ENCODE results near the gene YJEFN3.

Gene YJEFN3

GRCh38 chr19:19523177-19523576, 5.5 kb upstream of the YJEFN3 start:
- no peak for DNase-seq (ENCODE audit: low read depth)

DNA sequence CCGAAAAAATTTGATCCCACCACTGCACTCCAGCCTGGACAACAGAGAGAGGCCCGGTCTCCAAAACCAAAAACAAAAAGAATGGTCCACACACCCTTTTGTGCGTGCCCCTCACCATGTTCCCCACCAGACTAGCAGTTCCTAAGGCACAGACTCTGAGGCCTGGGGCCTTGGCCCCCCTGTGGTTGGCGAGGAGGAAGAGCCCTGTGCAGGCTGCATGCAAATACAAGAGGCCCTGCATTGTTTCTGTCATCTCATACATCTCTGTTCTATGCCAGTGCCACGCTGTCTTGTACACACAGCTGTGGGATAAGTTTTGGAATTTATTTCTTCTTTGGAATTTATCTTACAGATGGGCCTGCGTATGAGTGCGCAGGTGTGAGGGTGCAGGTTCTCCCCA, 4.7 kb upstream of the YJEFN3 start:
- no peak for DNase-seq (ENCODE audit: low read depth)

- no peak for DNase-seq (ENCODE audit: low read depth)
Observed at GRCh38 chr19:19525611-19526380, 2.9 kb upstream of the YJEFN3 start.

DNA sequence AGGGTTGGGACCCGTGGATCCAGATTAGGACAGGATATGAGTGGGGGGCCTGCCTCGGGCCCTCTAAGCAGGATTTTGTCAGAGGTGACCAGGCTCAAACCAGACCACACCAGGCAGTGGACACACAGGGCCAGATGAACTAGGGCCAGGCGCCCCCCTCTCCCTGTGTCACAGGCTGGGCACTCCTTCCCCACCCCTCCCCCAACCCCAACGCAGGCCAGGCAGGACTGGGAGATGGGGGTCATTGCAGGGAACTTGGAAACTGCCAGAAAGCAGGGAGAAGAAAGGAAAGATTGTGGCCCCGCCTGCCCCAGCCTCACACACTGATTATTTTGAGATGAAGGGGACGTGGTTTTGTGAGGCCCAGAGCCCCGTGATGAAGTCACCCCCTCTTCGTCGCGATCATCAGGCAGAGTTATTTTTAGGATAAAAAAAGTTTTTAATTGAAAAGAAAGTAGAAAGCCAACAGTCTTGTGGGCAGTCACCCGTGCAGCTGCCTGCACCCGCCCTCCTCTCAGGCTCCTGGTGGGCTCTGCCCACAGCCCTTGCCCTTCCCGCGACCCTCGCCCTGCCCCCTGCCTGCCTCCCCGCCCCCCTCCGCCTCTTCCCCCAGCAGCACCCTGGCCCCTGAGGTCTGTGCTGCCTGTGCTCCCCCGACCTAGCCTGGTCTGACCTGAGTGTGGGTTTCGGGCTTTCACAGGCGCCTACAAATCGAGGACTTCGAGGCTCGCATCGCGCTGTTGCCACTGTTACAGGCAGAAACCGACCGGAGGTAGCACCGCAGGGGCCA, 1.9 kb upstream of the YJEFN3 start:
- no peak for DNase-seq (ENCODE audit: low read depth)

DNA sequence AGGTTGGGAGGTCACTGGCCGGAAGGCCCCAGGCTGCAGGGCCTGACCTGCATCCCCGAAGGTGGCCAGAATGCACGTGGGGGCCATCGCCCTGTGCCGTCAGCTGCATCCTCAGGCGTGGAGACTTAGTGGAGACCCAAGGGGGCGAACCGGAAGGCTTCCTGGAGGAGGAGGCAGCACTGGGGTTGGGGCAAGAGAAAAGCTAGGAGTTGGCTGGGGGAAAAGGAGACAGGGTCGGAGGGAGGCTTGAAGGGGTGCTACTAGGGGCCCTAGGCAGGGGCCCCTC, 1.4 kb upstream of the YJEFN3 start:
- DNase-seq (ENCODE audit: low read depth) = no peak

DNA sequence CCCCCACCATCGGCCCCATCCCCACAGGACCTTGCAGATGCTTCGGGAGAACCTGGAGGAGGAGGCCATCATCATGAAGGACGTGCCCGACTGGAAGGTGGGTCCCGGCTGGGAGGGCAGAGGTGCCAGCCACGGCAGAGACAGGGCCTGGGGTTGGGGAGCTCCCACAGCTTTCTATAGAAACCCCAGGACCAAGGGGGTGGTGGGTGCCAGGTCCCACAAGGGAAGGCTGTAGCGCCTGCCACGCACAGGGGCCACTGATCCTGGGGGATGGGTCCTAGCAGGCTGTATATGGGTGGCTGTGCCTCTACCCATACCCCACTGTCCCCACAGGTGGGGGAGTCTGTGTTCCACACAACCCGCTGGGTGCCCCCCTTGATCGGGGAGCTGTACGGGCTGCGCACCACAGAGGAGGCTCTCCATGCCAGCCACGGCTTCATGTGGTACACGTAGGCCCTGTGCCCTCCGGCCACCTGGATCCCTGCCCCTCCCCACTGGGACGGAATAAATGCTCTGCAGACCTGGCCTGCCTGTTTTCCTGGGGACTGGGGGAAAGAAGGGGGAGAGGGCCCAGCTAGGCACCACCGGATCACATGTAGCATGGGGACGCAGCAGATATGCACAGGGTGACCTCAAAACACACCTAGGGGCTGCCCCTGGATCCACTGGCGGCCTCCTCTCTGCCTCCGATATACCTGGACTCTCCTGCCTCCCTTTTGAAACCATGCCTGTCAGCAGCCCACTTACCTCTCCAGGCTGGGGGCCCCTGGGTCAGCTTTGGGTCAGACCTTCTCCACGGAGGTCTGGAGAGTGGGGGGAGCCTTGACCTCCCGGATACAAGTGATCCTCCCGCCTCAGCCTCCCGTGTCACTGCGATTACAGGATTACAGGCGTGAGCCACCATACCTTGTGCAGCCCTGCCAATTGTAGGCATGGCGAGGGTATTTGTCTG, 761 bp upstream of the YJEFN3 start:
- DNase-seq (ENCODE audit: low read depth) = no peak

DNA sequence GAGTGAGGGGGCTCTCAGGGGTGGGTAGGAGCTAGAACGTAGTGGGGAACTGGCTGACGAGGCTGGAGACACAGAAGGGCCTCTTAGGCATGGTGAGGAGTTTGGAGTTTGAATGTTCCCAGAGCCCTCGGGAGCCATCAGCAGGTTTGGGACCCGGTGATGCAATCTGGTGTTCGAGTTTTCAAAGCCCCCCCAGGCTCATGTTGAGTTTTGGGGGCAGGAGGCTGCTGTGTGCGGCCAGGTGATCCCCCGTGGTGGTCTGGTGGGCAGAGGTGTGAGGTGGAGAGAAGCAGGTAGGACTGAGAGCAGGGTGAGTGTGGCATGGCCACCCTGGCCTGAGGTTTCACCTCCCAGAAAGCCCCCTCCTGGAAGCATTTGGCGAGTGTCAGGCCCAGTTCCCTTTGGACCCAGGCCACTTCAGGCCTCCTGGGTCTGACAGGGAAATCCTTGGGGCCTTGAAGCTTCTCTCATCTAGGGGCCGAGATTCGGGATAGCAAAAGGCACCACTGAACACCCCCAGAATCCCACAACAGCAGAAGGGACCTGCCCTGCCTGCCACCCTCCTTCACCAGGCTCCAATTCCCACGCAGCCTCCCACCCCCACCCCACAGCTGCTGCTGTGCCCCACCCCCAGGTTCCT, 1.2 kb downstream of the YJEFN3 start:
- no peak for DNase-seq (ENCODE audit: low read depth)

GRCh38 chr19:19530423-19530804, 1.7 kb downstream of the YJEFN3 start:
- DNase-seq (ENCODE audit: low read depth) = no peak

DNA sequence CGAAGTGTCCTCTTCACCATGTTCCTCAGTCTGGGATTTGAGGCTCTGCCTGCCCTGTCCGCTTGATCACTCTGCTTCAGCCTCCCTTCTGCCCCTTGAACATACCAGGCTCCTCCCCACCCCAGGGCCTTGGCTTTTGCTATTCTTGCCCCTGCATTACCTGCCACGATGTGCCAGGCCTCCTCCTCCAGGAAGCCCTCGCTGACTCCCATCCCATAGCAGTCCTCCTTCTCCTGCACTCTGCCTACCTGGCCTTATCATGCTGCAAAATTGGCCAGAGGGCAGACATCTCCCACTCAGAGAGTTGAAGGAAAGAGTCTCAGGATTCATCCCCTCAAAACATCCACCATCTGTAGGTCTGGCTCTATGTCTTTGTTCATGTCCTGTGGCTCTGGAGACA, 2.2 kb downstream of the YJEFN3 start:
- DNase-seq (ENCODE audit: low read depth) = no peak

DNA sequence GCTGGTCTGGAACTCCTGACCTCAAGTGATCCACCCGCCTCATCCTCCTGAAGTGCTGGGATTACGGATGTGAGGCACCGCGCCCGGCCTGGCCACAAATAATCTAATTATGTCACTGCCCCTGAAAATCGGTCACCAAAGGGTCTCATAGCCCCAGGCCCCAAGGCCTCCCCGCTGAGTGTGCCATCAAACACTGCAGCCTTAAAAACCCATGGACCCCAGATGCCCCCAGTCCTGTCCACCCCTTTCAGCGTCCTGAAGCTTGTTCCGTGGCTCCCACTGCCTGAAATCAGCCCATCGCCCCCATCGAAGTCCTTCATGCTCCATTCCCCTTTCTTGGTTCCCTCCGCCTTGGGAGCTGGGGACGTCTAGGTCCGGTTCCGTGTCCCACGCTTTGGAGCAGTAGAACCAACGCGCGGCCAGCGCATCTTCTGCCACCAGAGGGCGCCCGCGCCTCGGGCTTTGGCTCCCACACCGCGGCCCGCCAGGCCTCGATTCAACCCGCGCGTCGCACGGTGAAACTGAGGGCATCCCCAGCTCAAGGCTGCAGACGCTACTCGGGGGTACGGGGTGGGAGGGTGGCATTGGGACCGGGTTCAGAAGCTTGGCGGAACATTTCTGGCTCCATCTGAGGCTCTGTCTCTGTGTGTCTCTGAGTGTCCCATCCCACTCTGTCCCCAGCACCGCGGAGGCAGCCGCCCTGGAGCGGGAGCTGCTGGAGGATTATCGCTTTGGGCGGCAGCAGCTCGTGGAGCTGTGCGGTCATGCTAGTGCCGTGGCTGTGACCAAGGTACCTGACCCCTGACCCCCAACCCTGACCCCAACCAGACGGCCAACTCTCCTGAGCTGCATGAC, 3.5 kb downstream of the YJEFN3 start:
- DNase-seq (ENCODE audit: low read depth) = no peak

DNA sequence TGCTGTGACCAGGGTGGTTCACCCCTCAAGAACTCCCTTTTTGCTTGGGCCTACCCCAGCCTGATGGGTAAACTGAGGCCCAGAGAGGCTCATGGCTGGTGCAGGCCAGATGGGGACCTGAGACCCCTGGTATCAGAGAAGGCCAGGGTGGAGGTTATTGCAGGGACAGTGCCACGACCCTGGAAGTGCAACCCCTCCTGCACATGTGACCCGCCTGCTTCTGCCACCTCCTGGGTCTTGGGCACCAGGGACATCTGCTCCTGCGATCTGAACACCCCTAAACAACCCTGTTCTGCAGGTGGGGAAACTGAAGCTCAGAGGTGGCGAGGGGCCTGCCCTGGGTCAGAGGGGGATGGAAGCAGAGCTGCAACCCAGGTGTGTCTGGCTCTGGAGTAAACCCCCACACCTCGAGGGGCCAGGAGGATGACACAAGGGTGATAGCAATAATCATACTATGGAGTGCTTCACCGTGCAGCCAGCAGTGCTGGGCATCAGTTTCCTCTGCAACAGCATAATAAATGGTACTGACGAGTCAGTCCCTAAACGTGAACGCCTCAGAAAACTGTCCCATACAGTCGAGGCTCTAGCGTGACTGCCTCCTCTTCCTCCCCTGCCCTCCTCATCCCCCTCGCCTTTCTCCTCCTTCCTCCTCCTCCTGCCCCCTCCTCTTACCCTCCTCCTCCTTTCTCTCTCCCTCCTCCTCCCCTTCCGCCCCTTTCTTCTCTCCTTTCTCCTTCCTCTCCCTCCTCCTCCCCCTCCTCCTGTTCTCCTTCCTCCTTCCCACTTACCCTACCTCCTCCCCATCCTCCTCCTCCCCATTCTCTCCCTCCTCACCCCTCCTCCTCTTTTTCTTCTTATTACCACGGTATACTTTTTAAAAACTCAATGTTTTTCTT, 4.3 kb downstream of the YJEFN3 start:
- DNase-seq (ENCODE audit: low read depth) = no peak

DNA sequence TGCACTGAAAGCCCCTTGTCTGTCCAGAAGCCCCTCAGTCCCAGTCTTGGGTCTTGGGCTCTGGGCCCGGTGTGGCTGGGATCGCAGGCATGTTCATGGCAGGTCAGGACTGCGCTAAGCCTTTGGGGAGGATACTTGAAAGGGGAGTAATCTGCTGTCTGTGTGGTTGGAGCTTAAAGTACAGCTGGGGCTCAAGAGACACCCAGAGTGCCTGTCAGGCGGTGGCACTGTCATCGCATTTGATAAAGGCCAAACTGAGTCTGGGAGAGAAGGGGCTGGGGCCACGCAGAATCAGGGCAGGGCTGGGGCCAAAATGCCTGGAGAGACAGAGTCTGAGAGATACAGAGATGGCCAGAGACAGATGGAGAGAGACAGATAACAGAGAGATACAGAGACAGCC, 5.1 kb downstream of the YJEFN3 start:
- DNase-seq (ENCODE audit: low read depth) = no peak

- no peak for DNase-seq (ENCODE audit: low read depth)
Observed at GRCh38 chr19:19534556-19535265, 6.0 kb downstream of the YJEFN3 start.

- DNase-seq (ENCODE audit: low read depth) = no peak
Observed at GRCh38 chr19:19535311-19536191, 6.8 kb downstream of the YJEFN3 start.

DNA sequence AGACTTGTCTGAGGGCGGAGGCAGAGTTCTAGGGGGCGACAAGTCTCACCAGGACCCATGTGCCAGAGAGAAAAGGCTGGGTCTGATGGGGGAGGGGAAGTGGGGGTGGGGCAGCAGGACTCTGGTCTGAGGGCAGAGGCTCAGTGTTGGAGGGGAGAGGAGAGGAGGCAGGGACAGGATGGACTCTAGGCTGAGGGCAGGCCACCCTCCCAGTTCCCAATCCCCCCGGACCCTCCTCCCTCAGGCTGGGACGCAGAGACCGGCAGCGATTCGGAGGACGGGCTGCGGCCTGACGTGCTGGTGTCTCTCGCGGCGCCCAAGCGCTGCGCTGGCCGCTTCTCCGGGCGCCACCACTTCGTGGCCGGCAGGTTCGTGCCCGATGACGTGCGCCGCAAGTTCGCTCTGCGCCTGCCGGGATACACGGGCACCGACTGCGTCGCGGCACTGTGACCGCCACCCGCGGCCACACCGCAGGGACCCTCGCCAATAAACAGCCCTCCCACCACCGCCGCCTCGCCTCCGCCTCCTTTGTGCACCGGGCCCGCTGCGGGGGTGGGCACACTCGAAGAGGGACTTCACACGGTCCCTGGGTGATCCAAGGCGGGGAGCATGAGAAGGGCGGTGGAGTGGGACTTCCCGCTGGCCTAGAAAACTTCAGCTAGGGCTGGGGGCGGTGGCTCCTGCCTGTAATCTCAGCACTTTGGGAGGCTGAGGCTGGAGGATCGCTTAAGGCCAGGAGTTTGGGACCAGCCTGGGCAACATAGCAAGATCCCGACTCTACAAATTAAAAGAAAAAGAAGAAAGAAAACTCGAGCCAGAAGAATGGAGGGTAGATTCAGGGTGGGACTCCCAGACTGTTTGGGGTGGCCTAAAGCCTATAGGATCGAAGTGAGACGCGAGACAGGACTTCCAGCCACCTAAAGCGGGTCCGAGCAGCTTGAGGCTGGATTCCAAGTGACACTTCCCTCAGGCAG, 8.7 kb downstream of the YJEFN3 start:
- no peak for DNase-seq (ENCODE audit: low read depth)

- DNase-seq (ENCODE audit: low read depth) = no peak
Observed at GRCh38 chr19:19538061-19538784, 9.5 kb downstream of the YJEFN3 start, which contains the start of gene CILP2. TSS of gene CILP2 (plus strand) at chr19:19538265. CDS start at chr19:19538350, 85 bp downstream.

DNA sequence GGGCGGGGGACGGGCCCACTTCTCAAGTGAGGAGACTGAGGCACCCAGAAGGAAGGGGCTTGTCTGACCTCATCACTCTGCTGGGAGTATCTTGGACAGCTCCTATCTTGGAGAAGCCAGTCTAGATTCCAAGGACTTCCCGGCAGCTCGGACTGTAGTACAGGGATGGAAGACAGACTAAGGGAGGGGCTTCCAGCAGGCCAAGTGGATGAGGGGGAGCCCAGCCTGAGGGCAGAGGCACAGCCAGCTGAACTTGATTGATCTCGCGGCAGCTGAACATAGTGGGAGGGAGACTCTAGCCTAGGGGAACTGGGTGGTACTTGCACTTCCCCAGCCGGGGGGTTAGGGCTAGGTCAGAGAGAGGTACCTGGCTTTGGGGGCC, 10.1 kb downstream of the YJEFN3 start:
- DNase-seq (ENCODE audit: low read depth) = no peak
